Measurements from ENCODE around the gene ULK1. TPM values are rescaled to one million over a fixed set of nuclear protein-coding genes. Genes with fewer than 3 reads are reported as not detected.
"Not testable (repeated sequence)": the region's sequence is repeated elsewhere in the genome, so short reads cannot be mapped to it uniquely, and the experiment has no call there.

The ULK1 gene
- total RNA-seq, 1 experiment from 2014 or later, result 21.7 TPM

GRCh38 chr12:131944601-131945251, 50.3 kb downstream of the ULK1 start:
- H3K9me3 Mint-ChIP-seq (ENCODE audit: unreplicated experiment), result no peaks in the 10 kb centered on the region
- BruUV-seq (replicated peaks), result no TSS peak
- TF ChIP-seq CTCF (IDR thresholded peaks at IDR 0.05; ENCODE audit: unreplicated experiment), result no peak
- no peaks in the 10 kb centered on the region for H3K27me3 Mint-ChIP-seq (ENCODE audit: insufficient read depth, unreplicated experiment)
- CTCF ChIA-PET, result interaction anchor here (0.9 kb wide), 1 partner anchor 14 kb away, joined by 4 read pairs; no protein-coding TSS in a partner anchor
- no peak for DNase-seq (ENCODE audit: unreplicated experiment)
- H3K36me3 Mint-ChIP-seq (ENCODE audit: insufficient read depth, unreplicated experiment), result peaks cover 47% of the 10 kb centered on the region
- H3K4me1 Mint-ChIP-seq (ENCODE audit: insufficient read depth, unreplicated experiment), result peaks cover 10% of the 10 kb centered on the region
- H3K27ac Mint-ChIP-seq (ENCODE audit: low read depth, unreplicated experiment), result no peak overlapping the region
- intact Hi-C loops (cut with micrococcal nuclease), result no loop called here
- POLR2A ChIA-PET, result no interaction called here
- no peak overlapping the region for H3K4me3 Mint-ChIP-seq (ENCODE audit: unreplicated experiment)

DNA sequence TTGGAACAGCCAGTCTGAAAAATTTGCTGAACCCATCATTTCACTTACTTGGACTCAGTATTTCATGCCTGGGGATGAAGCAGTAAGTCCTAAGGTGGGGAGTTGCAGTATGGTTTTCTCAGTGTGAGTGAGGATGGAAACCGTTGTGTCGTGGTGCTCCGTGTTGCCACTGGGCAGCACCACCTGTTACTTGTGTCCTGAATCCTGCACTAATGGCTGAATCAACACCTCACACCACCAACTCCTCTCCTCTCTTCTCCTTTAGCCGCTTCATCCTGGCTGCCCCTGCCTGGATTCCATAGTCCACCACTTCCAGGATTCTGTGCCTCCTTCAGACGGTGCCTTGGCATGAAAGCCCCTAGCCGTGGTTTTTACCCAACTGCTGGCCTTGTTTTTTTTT, 52.3 kb downstream of the ULK1 start:
- Mint-ChIP-seq H3K4me3 (ENCODE audit: unreplicated experiment) (no peak overlapping the region), H3K27me3 (ENCODE audit: insufficient read depth, unreplicated experiment) (no peaks in the 10 kb centered on the region), H3K9me3 (ENCODE audit: unreplicated experiment) (no peaks in the 10 kb centered on the region), H3K4me1 (ENCODE audit: insufficient read depth, unreplicated experiment) (no peaks in the 10 kb centered on the region), H3K27ac (ENCODE audit: low read depth, unreplicated experiment) (no peak overlapping the region), H3K36me3 (ENCODE audit: insufficient read depth, unreplicated experiment) (peaks cover 28% of the 10 kb centered on the region)
- intact Hi-C loops (cut with micrococcal nuclease), result no loop called here
- ChIA-PET CTCF (interaction anchor here (0.9 kb wide), 1 partner anchor 111 kb away, joined by 4 read pairs; no protein-coding TSS in a partner anchor), POLR2A (interaction anchor here (0.6 kb wide), 1 partner anchor 12 kb away, joined by 3 read pairs; no protein-coding TSS in a partner anchor)
- no peak for TF ChIP-seq CTCF (IDR thresholded peaks at IDR 0.05; ENCODE audit: unreplicated experiment)
- DNase-seq (ENCODE audit: unreplicated experiment), result no peak
- no TSS peak for BruUV-seq (replicated peaks)

DNA sequence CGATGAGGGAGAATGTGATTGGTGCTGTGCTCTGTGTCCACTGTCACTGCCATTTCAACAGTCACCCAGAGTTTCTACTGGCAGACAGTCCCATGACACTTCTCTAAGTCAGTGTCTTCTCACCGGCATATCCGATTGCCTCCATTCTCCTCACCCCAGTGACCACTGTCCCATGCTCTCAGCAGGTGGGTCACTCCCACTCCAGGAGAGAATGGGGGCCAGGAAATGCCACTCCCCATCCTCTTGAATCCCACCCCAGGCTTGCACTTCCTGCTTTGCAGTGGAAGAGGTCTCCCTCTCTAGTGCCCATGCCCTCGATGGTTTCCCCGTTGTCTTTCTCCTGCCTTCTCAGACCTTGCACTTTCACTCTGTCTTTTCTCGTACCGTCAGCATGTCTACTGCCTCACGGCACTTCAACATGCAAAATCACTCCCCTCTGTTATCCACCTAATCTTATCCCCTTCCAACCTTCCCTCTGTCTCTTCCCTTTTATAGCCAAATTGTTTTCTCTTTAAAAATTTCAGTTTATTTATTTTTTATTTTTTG, 53.1 kb downstream of the ULK1 start:
- no peaks in the 10 kb centered on the region for H3K9me3 Mint-ChIP-seq (ENCODE audit: unreplicated experiment)
- intact Hi-C loops (cut with micrococcal nuclease), result no loop called here
- POLR2A ChIA-PET, result no interaction called here
- no peak for DNase-seq (ENCODE audit: unreplicated experiment)
- H3K27ac Mint-ChIP-seq (ENCODE audit: low read depth, unreplicated experiment), result no peak overlapping the region
- no peak overlapping the region for H3K4me3 Mint-ChIP-seq (ENCODE audit: unreplicated experiment)
- H3K27me3 Mint-ChIP-seq (ENCODE audit: insufficient read depth, unreplicated experiment), result no peaks in the 10 kb centered on the region
- no peak for TF ChIP-seq CTCF (IDR thresholded peaks at IDR 0.05; ENCODE audit: unreplicated experiment)
- CTCF ChIA-PET, result no interaction called here
- peaks cover 2% of the 10 kb centered on the region for H3K4me1 Mint-ChIP-seq (ENCODE audit: insufficient read depth, unreplicated experiment)
- BruUV-seq (replicated peaks), result no TSS peak
- H3K36me3 Mint-ChIP-seq (ENCODE audit: insufficient read depth, unreplicated experiment), result peaks cover 20% of the 10 kb centered on the region

- POLR2A ChIA-PET, result interaction anchor here (0.6 to 1.8 kb wide), 3 partner anchors 18 to 162 kb away, joined by 3 to 12 read pairs (median 4); partner anchors contain the start of gene PUS1
- H3K9me3 Mint-ChIP-seq (ENCODE audit: unreplicated experiment), result no peaks in the 10 kb centered on the region
- H3K36me3 Mint-ChIP-seq (ENCODE audit: insufficient read depth, unreplicated experiment), result peaks cover 13% of the 10 kb centered on the region
- CTCF ChIA-PET, result interaction anchor here (1.9 kb wide), 1 partner anchor 111 kb away, joined by 9 read pairs; no protein-coding TSS in a partner anchor
- BruUV-seq (replicated peaks), result no TSS peak
- intact Hi-C loops (cut with micrococcal nuclease), result no loop called here
- DNase-seq (ENCODE audit: unreplicated experiment), result no peak
- no peaks in the 10 kb centered on the region for H3K27me3 Mint-ChIP-seq (ENCODE audit: insufficient read depth, unreplicated experiment)
- peaks cover 9% of the 10 kb centered on the region for H3K4me1 Mint-ChIP-seq (ENCODE audit: insufficient read depth, unreplicated experiment)
- no peak for TF ChIP-seq CTCF (IDR thresholded peaks at IDR 0.05; ENCODE audit: unreplicated experiment)
- no peak overlapping the region for H3K27ac Mint-ChIP-seq (ENCODE audit: low read depth, unreplicated experiment)
- H3K4me3 Mint-ChIP-seq (ENCODE audit: unreplicated experiment), result no peak overlapping the region
These were observed 53.8 kb downstream of the ULK1 start for GRCh38 chr12:131948166-131948712.

- intact Hi-C loops (cut with micrococcal nuclease), result loop anchor here (1.0 kb wide), 1 partner anchor 113 kb away; no protein-coding TSS in a partner anchor
- H3K27ac Mint-ChIP-seq (ENCODE audit: low read depth, unreplicated experiment); DNase-seq (ENCODE audit: unreplicated experiment); H3K36me3 Mint-ChIP-seq (ENCODE audit: insufficient read depth, unreplicated experiment); BruUV-seq (replicated peaks); H3K9me3 Mint-ChIP-seq (ENCODE audit: unreplicated experiment); H3K27me3 Mint-ChIP-seq (ENCODE audit: insufficient read depth, unreplicated experiment); H3K4me1 Mint-ChIP-seq (ENCODE audit: insufficient read depth, unreplicated experiment): not testable (repeated sequence)
- peak overlapping the region; percentile 75 for H3K4me3 Mint-ChIP-seq (ENCODE audit: unreplicated experiment)
- CTCF ChIA-PET, result interaction anchor here (0.7 to 1.9 kb wide), 3 partner anchors 112 to 495 kb away, joined by 3 to 9 read pairs (median 3); no protein-coding TSS in a partner anchor
- POLR2A ChIA-PET, result interaction anchor here (0.6 to 2.6 kb wide), 8 partner anchors 9 to 211 kb away, joined by 3 to 16 read pairs (median 4); partner anchors contain the start of gene PUS1
These were observed 54.5 kb downstream of the ULK1 start for GRCh38 chr12:131948713-131949430.

Measured in MCF 10A (cell line).